T-helper 2 cell treated with Interferon-gamma antibody and Interleukin-4, amounts not matched to agents 100 ng/mL and 5 ng/mL, for 36 hours (primary cell): ENCODE data around the gene DENND10. TPM values are rescaled to one million over a fixed set of nuclear protein-coding genes. Genes with fewer than 3 reads are reported as not detected.
"Not testable (repeated sequence)": the region's sequence is repeated elsewhere in the genome, so short reads cannot be mapped to it uniquely, and the experiment has no call there.

Experiments used
- intact Hi-C: fragments of 100-400 bp; cut with micrococcal nuclease; formaldehyde crosslinking; loops from one replicate; pipeline ENCODE4 v1.15.1; 2023
- total RNA-seq: library from RNA; stranded (reverse); gene quantifications from 2 replicates; pipeline ENCODE4 v1.2.3, GENCODE V29; 2022

The DENND10 gene
- total RNA-seq, 1 donor from 2014 or later: 56.1 TPM

- intact Hi-C loops: not testable (repeated sequence)
Observed at GRCh38 chr10:119096641-119097415, 7.1 kb upstream of the DENND10 start.

- intact Hi-C loops: no loop called here
Observed at GRCh38 chr10:119098576-119098975, 5.3 kb upstream of the DENND10 start.

GRCh38 chr10:119100434-119101238, 3.3 kb upstream of the DENND10 start:
- intact Hi-C loops: loop anchor here (10.0 kb wide), 1 partner anchor 494 kb away; the partner anchor contains the start of gene TIAL1

- intact Hi-C loops: loop anchor here (10.0 kb wide), 1 partner anchor 493 kb away; the partner anchor contains the start of gene TIAL1
Observed at GRCh38 chr10:119101366-119102098, 2.4 kb upstream of the DENND10 start.

GRCh38 chr10:119103241-119103902, 541 bp upstream of the DENND10 start:
- intact Hi-C loops: loop anchor here (10.0 kb wide), 1 partner anchor 491 kb away; the partner anchor contains the start of gene TIAL1

GRCh38 chr10:119104654-119105015, 722 bp downstream of the DENND10 start:
- intact Hi-C loops: loop anchor here (1.0 to 10.0 kb wide), 7 partner anchors 13 to 490 kb away; partner anchors contain the start of genes EIF3A, NANOS1, PRDX3 and SFXN4

GRCh38 chr10:119105155-119105554, 1.2 kb downstream of the DENND10 start:
- intact Hi-C loops: loop anchor here (2.0 to 10.0 kb wide), 4 partner anchors 26 to 490 kb away; partner anchors contain the start of genes NANOS1, PRDX3 and TIAL1

- intact Hi-C loops: loop anchor here (2.0 to 10.0 kb wide), 4 partner anchors 25 to 489 kb away; partner anchors contain the start of genes NANOS1, PRDX3 and TIAL1
Observed at GRCh38 chr10:119105899-119106298, 2.0 kb downstream of the DENND10 start.

- intact Hi-C loops: loop anchor here (10.0 kb wide), 1 partner anchor 488 kb away; the partner anchor contains the start of gene TIAL1
Observed at GRCh38 chr10:119107106-119107505, 3.2 kb downstream of the DENND10 start.

GRCh38 chr10:119107771-119108170, 3.9 kb downstream of the DENND10 start:
- intact Hi-C loops: loop anchor here (10.0 kb wide), 1 partner anchor 487 kb away; the partner anchor contains the start of gene TIAL1

GRCh38 chr10:119112056-119112455, 8.1 kb downstream of the DENND10 start:
- intact Hi-C loops: no loop called here

GRCh38 chr10:119113751-119114732, 10.1 kb downstream of the DENND10 start:
- intact Hi-C loops: no loop called here

GRCh38 chr10:119115926-119116325, 12.0 kb downstream of the DENND10 start:
- intact Hi-C loops: no loop called here

- intact Hi-C loops: no loop called here
Observed at GRCh38 chr10:119116326-119116951, 12.5 kb downstream of the DENND10 start.

- intact Hi-C loops: no loop called here
Observed at GRCh38 chr10:119118231-119118630, 14.3 kb downstream of the DENND10 start.

GRCh38 chr10:119119400-119119799, 15.5 kb downstream of the DENND10 start:
- intact Hi-C loops: no loop called here

- intact Hi-C loops: no loop called here
Observed at GRCh38 chr10:119120413-119120867, 16.5 kb downstream of the DENND10 start.

- intact Hi-C loops: no loop called here
Observed at GRCh38 chr10:119120875-119121274, 17.0 kb downstream of the DENND10 start.

- intact Hi-C loops: no loop called here
Observed at GRCh38 chr10:119125942-119126341, 22.0 kb downstream of the DENND10 start.
